Thyroid gland (tissue), 4 donors: ENCODE data around the gene ACOT8.

Source experiments
- POLR2A ChIP-seq, 2 donors: fragments of 450-650 bp; IDR thresholded peaks; one replicate each; pipeline ENCODE4 v1.6.1; 2017; ENCODE audit warnings: antibody characterized with exemption in 2 of 2, mild to moderate bottlenecking in 2 of 2, moderate library complexity in 1 of 2
- TF ChIP-seq, protein P1 (sequence below), 6 experiments: fragments of 200-600 bp in 3 of 6; fragments of 450-650 bp in 3 of 6; sonication (generic) in 3 of 6; IDR thresholded peaks; one replicate each; pipeline ENCODE4 v1.5.1; 2016 to 2019; ENCODE audit warnings: antibody characterized with exemption in 6 of 6, mild to moderate bottlenecking in 2 of 6, inconsistent platforms in 1 of 6, moderate library complexity in 1 of 6

DNA sequence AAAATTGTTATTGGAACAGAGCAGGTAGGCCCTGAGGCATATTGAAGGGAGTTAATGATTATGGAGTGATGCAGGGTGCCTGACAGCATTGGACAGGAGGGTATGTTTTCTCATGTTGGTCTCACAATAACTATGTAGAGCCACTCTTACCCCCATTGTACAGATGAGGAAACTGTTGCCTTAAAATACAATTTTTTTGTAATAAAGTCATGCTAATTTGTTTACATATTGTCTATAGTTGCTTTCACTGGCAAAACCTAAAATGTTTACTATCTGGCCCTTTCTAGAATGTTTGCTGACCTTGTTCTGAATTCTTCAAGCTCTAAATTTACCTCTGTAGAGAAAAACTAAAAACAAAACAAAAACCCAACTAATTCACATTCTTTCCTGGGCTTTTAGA, 5.7 kb downstream of the ACOT8 start:
- no peak for TF ChIP-seq POLR2A (IDR thresholded peaks at IDR 0.05)
- TF ChIP-seq, protein P1, sequence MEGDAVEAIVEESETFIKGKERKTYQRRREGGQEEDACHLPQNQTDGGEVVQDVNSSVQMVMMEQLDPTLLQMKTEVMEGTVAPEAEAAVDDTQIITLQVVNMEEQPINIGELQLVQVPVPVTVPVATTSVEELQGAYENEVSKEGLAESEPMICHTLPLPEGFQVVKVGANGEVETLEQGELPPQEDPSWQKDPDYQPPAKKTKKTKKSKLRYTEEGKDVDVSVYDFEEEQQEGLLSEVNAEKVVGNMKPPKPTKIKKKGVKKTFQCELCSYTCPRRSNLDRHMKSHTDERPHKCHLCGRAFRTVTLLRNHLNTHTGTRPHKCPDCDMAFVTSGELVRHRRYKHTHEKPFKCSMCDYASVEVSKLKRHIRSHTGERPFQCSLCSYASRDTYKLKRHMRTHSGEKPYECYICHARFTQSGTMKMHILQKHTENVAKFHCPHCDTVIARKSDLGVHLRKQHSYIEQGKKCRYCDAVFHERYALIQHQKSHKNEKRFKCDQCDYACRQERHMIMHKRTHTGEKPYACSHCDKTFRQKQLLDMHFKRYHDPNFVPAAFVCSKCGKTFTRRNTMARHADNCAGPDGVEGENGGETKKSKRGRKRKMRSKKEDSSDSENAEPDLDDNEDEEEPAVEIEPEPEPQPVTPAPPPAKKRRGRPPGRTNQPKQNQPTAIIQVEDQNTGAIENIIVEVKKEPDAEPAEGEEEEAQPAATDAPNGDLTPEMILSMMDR (IDR thresholded peaks at IDR 0.05): no peak
